AG09309 (cell line): ENCODE data around the gene FUT7.

ENCODE experiments used
- DNase-seq: peaks from one replicate; pipeline ENCODE4 v3.0.0-alpha.2; 2010; ENCODE audit warnings: low read depth
- H3K4me3 ChIP-seq: 2 replicates; pipeline ENCODE4 v1.5.1; 2011; ENCODE audit warnings: mild to moderate bottlenecking, low read depth, low read length, moderate library complexity; ENCODE audit not compliant: control insufficient read depth
- TF ChIP-seq, protein P1 (sequence below): IDR thresholded peaks from 2 replicates; pipeline ENCODE4 v1.5.1; 2011; ENCODE audit warnings: mild to moderate bottlenecking, low read depth, low read length, inconsistent platforms; ENCODE audit not compliant: insufficient read depth, control insufficient read depth; ENCODE audit errors: missing control alignments

FUT7 gene

DNA sequence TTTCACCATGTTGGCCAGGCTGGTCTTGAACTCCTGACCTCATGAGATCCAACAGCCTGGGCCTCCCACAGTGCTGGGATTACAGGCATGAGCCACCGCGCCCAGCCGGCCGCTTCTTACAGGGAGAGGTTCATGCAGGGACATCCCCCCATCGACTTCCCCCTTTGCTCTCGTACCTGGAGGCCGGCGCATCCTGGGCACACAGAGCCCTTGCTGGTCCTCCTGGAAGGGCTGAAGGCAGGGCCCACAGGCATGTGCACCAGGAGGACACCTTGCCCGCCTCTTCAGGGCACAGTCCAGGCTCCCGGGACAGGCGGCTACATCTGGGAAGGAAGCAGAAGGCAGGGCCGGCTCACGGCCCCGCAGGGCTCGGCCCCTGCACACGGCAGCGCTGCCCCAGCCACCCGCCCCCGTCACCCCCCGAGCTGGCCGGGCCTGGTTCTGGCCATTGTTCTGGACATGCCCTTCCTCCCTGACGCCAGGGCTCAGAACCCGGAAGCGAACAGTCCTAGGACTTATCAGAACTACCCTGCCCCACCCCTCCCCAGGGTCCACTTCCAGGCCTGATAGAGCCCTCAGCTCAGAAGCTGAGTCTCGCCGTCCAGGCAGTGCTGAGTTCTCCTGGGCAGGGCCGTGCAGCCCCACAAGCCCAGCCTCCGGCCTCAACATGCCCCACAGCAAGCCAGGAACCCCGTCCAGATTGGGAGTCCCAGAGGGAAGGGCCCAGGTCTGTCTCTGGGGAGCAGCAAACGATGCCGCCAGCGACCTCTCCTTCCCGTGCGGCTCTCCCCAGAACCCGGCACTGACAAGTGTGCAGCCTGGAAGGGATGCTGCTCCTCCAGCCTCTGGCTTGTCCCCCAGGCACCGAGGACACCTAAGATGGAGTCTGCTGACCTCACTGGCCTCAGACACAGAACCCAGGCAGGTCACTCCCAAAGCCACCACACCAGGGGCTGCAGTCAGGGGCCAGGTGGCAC is 11.2 kb upstream of the FUT7 start:
- H3K4me3 ChIP-seq, result no peak overlapping the region
- TF ChIP-seq, protein P1, sequence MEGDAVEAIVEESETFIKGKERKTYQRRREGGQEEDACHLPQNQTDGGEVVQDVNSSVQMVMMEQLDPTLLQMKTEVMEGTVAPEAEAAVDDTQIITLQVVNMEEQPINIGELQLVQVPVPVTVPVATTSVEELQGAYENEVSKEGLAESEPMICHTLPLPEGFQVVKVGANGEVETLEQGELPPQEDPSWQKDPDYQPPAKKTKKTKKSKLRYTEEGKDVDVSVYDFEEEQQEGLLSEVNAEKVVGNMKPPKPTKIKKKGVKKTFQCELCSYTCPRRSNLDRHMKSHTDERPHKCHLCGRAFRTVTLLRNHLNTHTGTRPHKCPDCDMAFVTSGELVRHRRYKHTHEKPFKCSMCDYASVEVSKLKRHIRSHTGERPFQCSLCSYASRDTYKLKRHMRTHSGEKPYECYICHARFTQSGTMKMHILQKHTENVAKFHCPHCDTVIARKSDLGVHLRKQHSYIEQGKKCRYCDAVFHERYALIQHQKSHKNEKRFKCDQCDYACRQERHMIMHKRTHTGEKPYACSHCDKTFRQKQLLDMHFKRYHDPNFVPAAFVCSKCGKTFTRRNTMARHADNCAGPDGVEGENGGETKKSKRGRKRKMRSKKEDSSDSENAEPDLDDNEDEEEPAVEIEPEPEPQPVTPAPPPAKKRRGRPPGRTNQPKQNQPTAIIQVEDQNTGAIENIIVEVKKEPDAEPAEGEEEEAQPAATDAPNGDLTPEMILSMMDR, result no peak
- no peak for DNase-seq

DNA sequence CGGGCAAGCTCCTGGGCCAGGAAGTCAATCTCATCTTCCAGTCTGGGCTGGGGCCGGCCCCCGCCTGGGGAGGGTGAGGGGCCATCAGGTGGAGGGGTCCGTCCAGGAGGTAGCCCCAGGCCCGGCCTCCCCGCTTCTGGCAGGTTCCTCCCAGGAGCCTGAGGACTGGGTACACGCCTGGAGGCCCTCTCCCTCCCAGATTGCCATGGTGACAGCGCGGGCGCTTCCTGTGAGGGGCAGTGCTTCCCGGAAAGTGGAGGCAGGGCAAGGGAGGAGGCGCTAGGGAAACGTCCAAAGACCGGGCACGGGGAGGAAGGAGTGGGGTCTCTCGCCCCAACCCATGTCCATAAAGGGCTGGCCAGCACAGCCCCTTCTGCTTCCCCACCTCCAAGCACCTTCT is 9.2 kb upstream of the FUT7 start:
- TF ChIP-seq, protein P1, result no peak
- H3K4me3 ChIP-seq, result no peak overlapping the region
- no peak for DNase-seq

DNA sequence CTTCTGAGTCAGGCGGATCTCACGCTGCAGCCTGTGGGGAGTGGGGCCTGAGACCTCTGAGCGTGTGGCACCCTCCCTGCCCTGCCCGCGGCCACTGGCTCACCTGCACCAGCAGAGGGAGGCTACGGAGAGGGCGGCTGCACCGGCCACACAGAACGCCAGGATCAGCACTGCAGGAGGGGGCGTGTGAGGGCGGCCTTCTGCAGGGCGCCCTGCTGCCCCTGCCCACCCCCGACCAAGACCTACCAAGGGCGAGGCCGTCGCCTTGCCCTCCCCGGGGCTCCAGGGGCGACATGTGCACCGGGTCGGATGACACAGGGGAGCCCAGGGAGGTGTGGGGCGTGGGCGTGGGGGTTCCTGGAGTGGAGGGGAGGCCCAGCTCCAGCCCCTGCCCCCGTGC is 8.7 kb upstream of the FUT7 start:
- TF ChIP-seq, protein P1, result no peak
- H3K4me3 ChIP-seq, result no peak overlapping the region

DNA sequence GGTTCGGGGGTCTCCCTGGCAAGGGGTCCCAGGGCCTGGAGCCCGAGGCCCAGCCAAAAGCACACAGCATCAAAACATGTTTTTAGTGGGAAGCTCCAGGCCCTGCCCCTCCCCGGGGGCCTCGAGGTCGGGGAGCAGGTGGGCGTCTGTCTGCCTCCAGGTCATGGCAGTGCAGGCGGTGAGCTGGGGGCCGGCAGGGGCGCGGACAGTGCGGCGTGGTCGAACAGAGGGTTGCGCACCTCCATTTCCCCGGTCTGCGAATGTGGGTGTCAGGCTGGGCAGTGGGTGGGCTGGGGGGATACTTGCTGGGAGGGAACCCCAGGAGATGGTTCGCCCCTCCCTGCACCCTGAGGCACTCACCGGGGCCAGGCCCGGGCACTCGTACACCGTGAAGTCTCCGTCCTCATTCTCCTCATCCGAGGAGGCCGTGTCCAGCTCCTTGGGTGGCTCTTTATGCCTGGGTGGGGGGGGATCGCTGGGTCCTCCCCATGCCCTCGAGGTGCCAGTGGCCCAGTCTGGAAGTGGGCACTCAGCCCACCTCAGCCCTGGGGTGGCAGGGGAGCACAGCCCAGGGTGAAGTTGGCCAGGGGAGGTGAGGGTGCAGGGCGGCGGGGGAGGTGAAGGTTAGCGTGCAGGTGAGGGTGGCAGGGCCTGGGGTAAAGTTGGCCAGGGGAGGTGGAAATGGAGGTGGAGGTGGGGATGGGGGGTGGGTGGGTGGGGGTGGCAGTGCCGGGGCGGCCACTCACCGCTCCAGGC is 7.9 kb upstream of the FUT7 start:
- H3K4me3 ChIP-seq, result no peak overlapping the region
- TF ChIP-seq, protein P1, result no peak
- DNase-seq, result no peak

More for the DNA sequence above, 8.7 kb upstream of the FUT7 start:
- no peak for DNase-seq

DNA sequence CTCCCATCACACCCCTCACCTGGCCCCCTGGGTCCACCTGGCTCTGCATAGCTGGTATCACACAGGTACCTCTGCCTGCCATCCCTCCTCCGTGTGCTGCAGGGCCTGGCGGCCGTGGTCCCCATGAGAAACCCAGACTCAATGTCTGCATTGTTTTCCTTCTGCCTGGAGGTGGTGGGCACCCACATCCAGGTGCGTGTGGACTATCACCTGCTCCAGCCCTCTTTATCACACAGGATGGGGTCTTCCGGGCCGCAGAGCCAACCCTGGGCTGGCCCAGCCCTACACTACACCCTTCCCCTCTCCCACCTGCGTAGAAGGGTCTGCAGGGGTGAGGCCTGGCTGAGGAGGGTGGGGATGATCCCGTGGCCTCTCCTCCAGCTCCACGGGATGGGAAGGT is 7.0 kb upstream of the FUT7 start:
- no peak for DNase-seq
- TF ChIP-seq, protein P1, result no peak
- no peak overlapping the region for H3K4me3 ChIP-seq

DNA sequence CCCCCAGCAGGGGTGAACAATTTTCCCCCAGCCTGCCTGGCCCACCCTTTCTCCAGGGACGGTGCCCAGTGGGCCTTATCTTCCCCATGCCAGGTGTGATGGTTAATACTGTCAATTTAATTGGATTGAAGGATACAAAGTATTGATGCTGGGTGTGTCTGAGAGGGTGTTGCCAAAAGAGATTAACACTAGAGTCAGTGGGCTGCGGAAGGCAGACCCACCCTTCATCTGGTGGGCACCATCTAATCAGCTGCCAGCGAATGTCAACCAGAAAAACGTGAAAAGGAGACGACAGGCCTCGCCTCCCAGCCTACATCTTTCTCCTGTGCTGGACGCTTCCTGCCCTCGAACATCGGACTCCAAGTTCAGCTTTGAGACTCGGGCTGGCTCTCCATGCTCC is 5.6 kb upstream of the FUT7 start:
- no peak for DNase-seq
- no peak overlapping the region for H3K4me3 ChIP-seq
- TF ChIP-seq, protein P1, result no peak
